GM10847 (cell line): Measurements from ENCODE around the gene SRP72.

Source experiments
- POLR2A ChIP-seq: IDR thresholded peaks from 2 replicates; pipeline ENCODE4 v1.6.1; 2011; ENCODE audit not compliant: insufficient read length; ENCODE audit errors: extremely low read depth

SRP72 gene

GRCh38 chr4:56467284-56468096 is at the start of gene SRP72:
Gene SRP72 (plus strand): TSS chr4:56467617. CDS start chr4:56467636, 19 bp downstream.
- TF ChIP-seq POLR2A: peak; percentile 85

- TF ChIP-seq POLR2A: no peak
Measured at GRCh38 chr4:56424176-56424575, 43.2 kb upstream of the SRP72 start.

- TF ChIP-seq POLR2A: no peak
Measured at GRCh38 chr4:56424697-56425514, 42.5 kb upstream of the SRP72 start.

- TF ChIP-seq POLR2A: no peak
Measured at GRCh38 chr4:56425518-56425917, 41.9 kb upstream of the SRP72 start.

GRCh38 chr4:56426273-56426672 is 41.1 kb upstream of the SRP72 start:
- no peak for TF ChIP-seq POLR2A

GRCh38 chr4:56427179-56427578 is 40.2 kb upstream of the SRP72 start:
- TF ChIP-seq POLR2A: no peak

- TF ChIP-seq POLR2A: no peak
Measured at GRCh38 chr4:56430203-56430602, 37.2 kb upstream of the SRP72 start.

- TF ChIP-seq POLR2A: no peak
Measured at GRCh38 chr4:56433280-56433679, 34.1 kb upstream of the SRP72 start.

GRCh38 chr4:56434599-56435139 is 32.7 kb upstream of the SRP72 start:
- no peak for TF ChIP-seq POLR2A

GRCh38 chr4:56435140-56435926 is 32.1 kb upstream of the SRP72 start, which contains the start of gene PPAT:
Gene PPAT (minus strand): TSS chr4:56435615. CDS start chr4:56435477, 138 bp downstream.
- TF ChIP-seq POLR2A: peak; percentile 64

GRCh38 chr4:56438766-56439165 is 28.7 kb upstream of the SRP72 start:
- TF ChIP-seq POLR2A: no peak

GRCh38 chr4:56440983-56441382 is 26.4 kb upstream of the SRP72 start:
- TF ChIP-seq POLR2A: no peak

- TF ChIP-seq POLR2A: no peak
Measured at GRCh38 chr4:56444719-56445118, 22.7 kb upstream of the SRP72 start.

GRCh38 chr4:56445699-56446098 is 21.7 kb upstream of the SRP72 start:
- no peak for TF ChIP-seq POLR2A

GRCh38 chr4:56448301-56448700 is 19.1 kb upstream of the SRP72 start:
- no peak for TF ChIP-seq POLR2A
